DND-41 (cell line): ENCODE results near the gene ZNF497.
A peak's percentile ranks its signal among the peaks of the same experiment; 100 is the strongest.

Experiments used
- ATAC-seq: fragments of 200-7000 bp; cut with Tn5 transposase; 3 replicates; pipeline ENCODE4 v1.9.1; 2021; ENCODE audit warnings: low read depth; ENCODE audit not compliant: insufficient read depth
- DNase-seq: peaks from one replicate; pipeline ENCODE4 v3.0.0-alpha.2; 2020
- H2AFZ ChIP-seq: 2 replicates; pipeline ENCODE4 v1.6.0; 2012; ENCODE audit warnings: low read depth, low read length
- H3K27ac ChIP-seq: 2 replicates; pipeline ENCODE4 v1.5.1; 2012; ENCODE audit warnings: low read length, inconsistent platforms
- H3K27me3 ChIP-seq: fragments of 200-600 bp; sonication (generic); 2 replicates; pipeline ENCODE4 v1.6.0; 2012; ENCODE audit warnings: low read length, mild to moderate bottlenecking, inconsistent platforms; ENCODE audit not compliant: insufficient read depth, poor library complexity
- H3K36me3 ChIP-seq: 2 replicates; pipeline ENCODE4 v1.5.1; 2012; ENCODE audit warnings: low read length, inconsistent platforms; ENCODE audit not compliant: insufficient read depth
- H3K4me1 ChIP-seq: 2 replicates; pipeline ENCODE4 v1.5.1; 2012; ENCODE audit warnings: mild to moderate bottlenecking, low read length; ENCODE audit not compliant: insufficient read depth
- H3K4me2 ChIP-seq: 2 replicates; pipeline ENCODE4 v1.6.0; 2012; ENCODE audit warnings: mild to moderate bottlenecking, moderate library complexity, low read length, inconsistent platforms; ENCODE audit not compliant: insufficient read depth
- H3K4me3 ChIP-seq, 2 experiments: fragments of 200-600 bp in 1 of 2; shearing (Covaris generic) in 1 of 2; 2 replicates each; pipeline ENCODE4 v1.5.1; 2012 to 2016; ENCODE audit warnings: inconsistent platforms in 2 of 2, low read length in 2 of 2, mild to moderate bottlenecking in 2 of 2, low read depth in 1 of 2, moderate library complexity in 1 of 2
- H3K79me2 ChIP-seq: 2 replicates; pipeline ENCODE4 v1.6.0; 2012; ENCODE audit warnings: low read length, inconsistent platforms; ENCODE audit not compliant: insufficient read depth
- H3K9ac ChIP-seq: 2 replicates; pipeline ENCODE4 v1.6.0; 2012; ENCODE audit warnings: low read depth, mild to moderate bottlenecking, inconsistent platforms, low read length, moderate library complexity
- H3K9me3 ChIP-seq: 2 replicates; pipeline ENCODE4 v1.5.1; 2012; ENCODE audit warnings: low read length, moderate library complexity, mild to moderate bottlenecking, inconsistent platforms; ENCODE audit not compliant: insufficient read depth, severe bottlenecking
- H4K20me1 ChIP-seq: 2 replicates; pipeline ENCODE4 v1.6.0; 2012; ENCODE audit warnings: low read length; ENCODE audit not compliant: insufficient read depth
- EZH2 ChIP-seq: IDR thresholded peaks from 3 replicates; pipeline ENCODE4 v1.6.1; 2012; ENCODE audit warnings: borderline replicate concordance, low read depth, mild to moderate bottlenecking, moderate library complexity, low read length, inconsistent platforms; ENCODE audit not compliant: severe bottlenecking
- TF ChIP-seq, protein P1 (sequence below): IDR thresholded peaks from 2 replicates; pipeline ENCODE4 v1.5.1; 2012; ENCODE audit warnings: borderline replicate concordance, low read length, moderate library complexity, mild to moderate bottlenecking; ENCODE audit not compliant: poor library complexity, severe bottlenecking; ENCODE audit errors: extremely low read depth

ZNF497 gene

GRCh38 chr19:58385313-58385890, 22.9 kb upstream of the ZNF497 start:
- Histone ChIP-seq H3K79me2 (peaks cover 57% of the 10 kb centered on the region), H3K4me3 (peak overlapping the region in 1 of 2 experiments; percentile 92; a peak in 3 of 4 replicates), H4K20me1 (peaks cover 20% of the 10 kb centered on the region), H3K36me3 (peaks cover 26% of the 10 kb centered on the region), H3K27me3 (no peaks in the 10 kb centered on the region), H3K27ac (peak overlapping the region; percentile 97), H3K9ac (peak overlapping the region; percentile 99), H3K4me2 (peak overlapping the region; percentile 92), H3K9me3 (no peaks in the 10 kb centered on the region), H3K4me1 (peaks cover 49% of the 10 kb centered on the region), H2AFZ (peak overlapping the region; percentile 84)
- ATAC-seq (no peak), DNase-seq (no peak)
- TF ChIP-seq EZH2 = no peak
- TF ChIP-seq, protein P1, sequence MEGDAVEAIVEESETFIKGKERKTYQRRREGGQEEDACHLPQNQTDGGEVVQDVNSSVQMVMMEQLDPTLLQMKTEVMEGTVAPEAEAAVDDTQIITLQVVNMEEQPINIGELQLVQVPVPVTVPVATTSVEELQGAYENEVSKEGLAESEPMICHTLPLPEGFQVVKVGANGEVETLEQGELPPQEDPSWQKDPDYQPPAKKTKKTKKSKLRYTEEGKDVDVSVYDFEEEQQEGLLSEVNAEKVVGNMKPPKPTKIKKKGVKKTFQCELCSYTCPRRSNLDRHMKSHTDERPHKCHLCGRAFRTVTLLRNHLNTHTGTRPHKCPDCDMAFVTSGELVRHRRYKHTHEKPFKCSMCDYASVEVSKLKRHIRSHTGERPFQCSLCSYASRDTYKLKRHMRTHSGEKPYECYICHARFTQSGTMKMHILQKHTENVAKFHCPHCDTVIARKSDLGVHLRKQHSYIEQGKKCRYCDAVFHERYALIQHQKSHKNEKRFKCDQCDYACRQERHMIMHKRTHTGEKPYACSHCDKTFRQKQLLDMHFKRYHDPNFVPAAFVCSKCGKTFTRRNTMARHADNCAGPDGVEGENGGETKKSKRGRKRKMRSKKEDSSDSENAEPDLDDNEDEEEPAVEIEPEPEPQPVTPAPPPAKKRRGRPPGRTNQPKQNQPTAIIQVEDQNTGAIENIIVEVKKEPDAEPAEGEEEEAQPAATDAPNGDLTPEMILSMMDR = no peak

GRCh38 chr19:58382997-58383603, 20.5 kb upstream of the ZNF497 start:
- Histone ChIP-seq H3K27me3 (no peaks in the 10 kb centered on the region), H3K4me3 (no peak overlapping the region), H4K20me1 (peaks cover 12% of the 10 kb centered on the region), H3K27ac (no peak overlapping the region), H3K4me1 (peaks cover 45% of the 10 kb centered on the region), H2AFZ (no peak overlapping the region), H3K79me2 (peaks cover 52% of the 10 kb centered on the region), H3K36me3 (peaks cover 7% of the 10 kb centered on the region), H3K9me3 (no peaks in the 10 kb centered on the region), H3K4me2 (no peak overlapping the region), H3K9ac (0 out of 2 replicates have a peak overlapping the region, but pooled peaks have one; percentile 4)
- ATAC-seq = no peak
- TF ChIP-seq, protein P1 = no peak
- no peak for TF ChIP-seq EZH2
- no peak for DNase-seq

DNA sequence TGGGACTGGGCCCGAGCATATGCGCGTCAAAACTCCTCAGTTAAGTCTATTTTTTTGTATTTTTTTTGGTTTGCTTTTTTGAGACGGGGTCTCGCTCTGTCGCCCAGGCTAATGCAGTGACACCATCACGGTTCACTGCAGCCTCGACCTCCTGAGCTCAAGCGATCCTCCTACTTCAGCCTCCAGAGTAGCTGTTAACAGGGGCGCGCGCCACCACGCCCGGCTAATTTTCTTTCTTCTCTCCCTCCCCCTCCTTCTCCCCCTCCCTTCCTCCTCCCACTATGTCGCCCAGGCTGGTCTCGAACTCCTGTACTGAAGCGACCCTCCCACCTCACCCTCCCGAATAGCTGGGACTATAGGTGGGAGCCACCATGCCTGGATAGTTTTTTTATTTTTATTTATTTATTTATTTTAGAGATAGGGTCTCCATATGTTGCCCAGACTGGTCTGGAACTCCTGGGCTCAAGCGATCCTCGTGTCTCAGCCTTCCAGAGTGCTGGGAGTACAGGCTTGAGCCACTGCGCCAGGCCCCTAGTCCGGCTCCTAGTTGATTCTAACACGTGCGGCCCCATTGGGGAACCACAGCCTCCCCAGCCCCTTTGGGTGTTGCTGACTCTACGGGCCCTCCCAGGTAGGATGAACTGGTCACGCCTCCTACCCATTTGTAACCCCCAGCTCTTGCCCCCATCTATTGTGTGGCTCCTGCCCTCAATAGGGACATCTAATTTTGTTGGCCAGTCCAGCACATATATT, 19.1 kb upstream of the ZNF497 start:
- no peaks in the 10 kb centered on the region for H3K9me3 ChIP-seq
- H3K4me2 ChIP-seq = peak overlapping the region; percentile 96
- H3K4me1 ChIP-seq = peaks cover 39% of the 10 kb centered on the region
- H3K36me3 ChIP-seq = no peaks in the 10 kb centered on the region; the same call in 1 of the 2 replicates
- peak overlapping the region; percentile 33 to 75; a peak in 3 of 4 replicates for H3K4me3 ChIP-seq
- peak overlapping the region; percentile 57 for H3K9ac ChIP-seq
- H4K20me1 ChIP-seq = peaks cover 4% of the 10 kb centered on the region; the same call in 1 of the 2 replicates
- peak overlapping the region; percentile 44; the same call in 1 of the 2 replicates for H2AFZ ChIP-seq
- TF ChIP-seq EZH2 = no peak
- TF ChIP-seq, protein P1 = no peak
- peaks cover 41% of the 10 kb centered on the region for H3K79me2 ChIP-seq
- ATAC-seq = no peak
- DNase-seq = no peak
- peak overlapping the region; percentile 67 for H3K27ac ChIP-seq
- no peaks in the 10 kb centered on the region for H3K27me3 ChIP-seq
